Nephron (organoid): ENCODE results near the gene RTBDN.
A peak's percentile ranks its signal among the peaks of the same experiment; 100 is the strongest.

Source experiments
- H3K27ac Mint-ChIP-seq, 3 experiments: 2 replicates each; pipeline ENCODE4 v1.8.0; 2020; ENCODE audit warnings: mixed read lengths in 3 of 3, mild to moderate bottlenecking in 2 of 3, moderate library complexity in 1 of 3
- H3K27me3 Mint-ChIP-seq: 2 replicates; pipeline ENCODE4 v1.8.0; 2021; ENCODE audit warnings: low read depth, mild to moderate bottlenecking, moderate library complexity, mixed read lengths
- H3K36me3 Mint-ChIP-seq: 2 replicates; pipeline ENCODE4 v1.8.0; 2020; ENCODE audit warnings: low read depth, mixed read lengths
- H3K4me1 Mint-ChIP-seq: 2 replicates; pipeline ENCODE4 v1.8.0; 2020; ENCODE audit warnings: mixed read lengths
- H3K4me3 Mint-ChIP-seq, 3 experiments: 2 replicates each; pipeline ENCODE4 v1.8.0; 2020; ENCODE audit warnings: mild to moderate bottlenecking in 3 of 3, mixed read lengths in 3 of 3, moderate library complexity in 2 of 3
- H3K9me3 Mint-ChIP-seq: 2 replicates; pipeline ENCODE4 v1.8.0; 2020; ENCODE audit warnings: mixed read lengths
- CTCF ChIP-seq, 3 experiments: fragments of 200-600 bp; sonication (generic); IDR thresholded peaks; one replicate each; pipeline ENCODE4 v1.5.0; 2021; ENCODE audit warnings: antibody characterized with exemption in 3 of 3; ENCODE audit not compliant: unreplicated experiment in 3 of 3

Gene RTBDN

DNA sequence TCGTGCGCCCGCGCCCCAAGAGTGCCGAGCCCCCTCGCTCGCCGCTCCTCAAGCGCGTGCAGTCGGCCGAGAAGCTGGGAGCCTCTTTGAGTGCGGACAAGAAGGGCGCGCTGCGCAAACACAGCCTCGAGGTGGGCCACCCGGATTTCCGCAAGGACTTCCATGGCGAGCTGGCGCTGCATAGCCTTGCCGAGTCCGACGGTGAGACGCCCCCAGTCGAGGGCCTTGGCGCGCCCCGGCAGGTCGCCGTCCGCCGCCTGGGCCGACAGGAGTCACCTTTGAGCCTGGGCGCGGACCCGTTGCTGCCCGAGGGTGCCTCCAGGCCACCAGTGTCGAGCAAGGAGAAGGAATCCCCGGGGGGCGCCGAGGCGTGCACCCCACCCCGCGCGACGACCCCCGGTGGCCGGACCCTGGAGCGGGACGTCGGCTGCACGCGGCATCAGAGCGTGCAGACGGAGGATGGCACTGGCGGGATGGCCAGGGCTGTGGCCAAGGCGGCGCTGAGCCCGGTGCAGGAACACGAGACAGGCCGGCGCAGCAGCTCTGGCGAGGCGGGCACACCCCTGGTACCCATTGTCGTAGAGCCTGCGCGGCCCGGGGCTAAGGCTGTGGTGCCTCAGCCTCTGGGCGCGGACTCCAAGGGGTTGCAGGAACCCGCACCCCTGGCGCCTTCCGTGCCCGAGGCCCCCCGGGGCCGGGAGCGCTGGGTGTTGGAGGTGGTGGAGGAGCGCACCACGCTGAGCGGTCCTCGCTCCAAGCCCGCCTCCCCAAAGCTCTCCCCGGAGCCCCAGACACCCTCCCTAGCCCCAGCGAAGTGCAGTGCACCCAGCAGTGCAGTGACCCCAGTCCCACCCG is 39.7 kb upstream of the RTBDN start:
- Mint-ChIP-seq H3K4me1 (no peaks in the 10 kb centered on the region), H3K9me3 (no peaks in the 10 kb centered on the region), H3K27ac (no peak overlapping the region), H3K27me3 (peaks cover 5% of the 10 kb centered on the region), H3K4me3 (no peak overlapping the region), H3K36me3 (peaks cover 13% of the 10 kb centered on the region)
- no peak for TF ChIP-seq CTCF (IDR thresholded peaks at IDR 0.05; ENCODE audit: unreplicated experiment in 3 of 3)

DNA sequence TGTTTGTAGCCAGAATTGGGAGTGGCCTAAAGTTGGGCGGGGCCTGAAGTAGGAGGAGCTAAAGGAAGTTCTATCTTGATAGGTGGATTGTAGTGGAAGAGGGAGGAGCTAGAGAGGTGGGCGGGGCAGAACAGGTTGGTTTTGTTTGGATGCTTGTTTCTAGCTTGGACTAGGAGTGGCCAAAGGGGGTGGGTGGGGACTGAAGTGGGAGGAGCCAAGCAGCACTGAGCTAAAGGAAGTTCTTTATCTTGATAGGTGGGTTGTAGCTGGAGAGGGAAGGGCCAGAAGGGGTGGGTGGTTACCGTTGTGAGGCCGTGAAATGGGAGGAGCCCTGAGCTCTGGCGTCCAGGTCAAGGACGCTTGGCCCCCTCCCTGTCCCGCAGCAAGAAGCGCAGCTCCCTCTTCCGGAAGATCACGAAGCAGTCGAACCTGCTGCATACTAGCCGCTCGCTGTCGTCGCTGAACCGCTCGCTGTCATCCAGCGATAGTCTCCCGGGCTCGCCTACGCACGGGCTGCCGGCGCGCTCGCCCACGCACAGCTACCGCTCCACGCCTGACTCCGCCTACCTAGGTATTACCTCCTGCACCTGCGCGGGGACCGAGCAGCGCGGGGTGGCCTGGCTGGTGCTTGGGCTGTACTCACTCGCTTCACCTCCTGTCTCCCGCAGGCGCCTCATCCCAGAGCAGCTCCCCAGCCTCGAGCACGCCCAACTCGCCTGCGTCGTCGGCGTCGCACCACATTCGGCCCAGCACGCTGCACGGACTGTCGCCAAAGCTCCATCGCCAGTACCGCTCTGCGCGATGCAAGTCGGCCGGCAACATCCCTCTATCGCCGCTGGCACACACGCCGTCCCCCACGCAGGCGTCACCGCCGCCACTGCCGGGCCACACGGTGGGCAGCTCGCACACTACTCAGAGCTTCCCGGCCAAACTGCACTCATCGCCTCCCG is 38.8 kb upstream of the RTBDN start:
- Mint-ChIP-seq H3K27ac (no peak overlapping the region), H3K36me3 (peaks cover 13% of the 10 kb centered on the region), H3K4me1 (no peaks in the 10 kb centered on the region)

DNA sequence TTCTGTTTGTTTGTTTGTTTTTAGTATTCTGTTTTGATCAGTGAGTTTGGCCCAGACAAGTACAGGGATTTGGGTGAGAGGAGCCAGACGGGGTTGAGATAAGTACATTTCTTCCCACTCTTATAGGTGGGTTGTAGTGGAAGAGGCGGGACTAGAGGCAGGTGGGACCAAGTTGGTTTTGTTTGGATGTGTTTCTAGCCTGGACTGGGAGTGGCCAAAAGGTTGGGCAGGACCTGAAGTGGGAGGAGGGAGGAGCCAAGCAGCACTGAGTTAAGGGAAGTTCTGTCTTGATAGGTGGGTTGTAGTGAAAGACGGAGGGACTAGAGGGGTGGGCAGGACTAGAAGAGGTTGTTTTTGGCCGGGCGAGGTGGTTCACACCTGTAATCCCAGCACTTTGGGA is 37.9 kb upstream of the RTBDN start:
- peaks cover 13% of the 10 kb centered on the region for H3K36me3 Mint-ChIP-seq
- H3K9me3 Mint-ChIP-seq = no peaks in the 10 kb centered on the region
- no peak overlapping the region for H3K27ac Mint-ChIP-seq
- no peak overlapping the region for H3K4me3 Mint-ChIP-seq
- TF ChIP-seq CTCF (IDR thresholded peaks at IDR 0.05; ENCODE audit: unreplicated experiment in 3 of 3) = no peak
- peaks cover 4% of the 10 kb centered on the region for H3K27me3 Mint-ChIP-seq
- peaks cover under 1% of the 10 kb centered on the region for H3K4me1 Mint-ChIP-seq

More for the DNA sequence above, 38.8 kb upstream of the RTBDN start:
- H3K27me3 Mint-ChIP-seq = peaks cover 9% of the 10 kb centered on the region
- H3K4me3 Mint-ChIP-seq = no peak overlapping the region
- H3K9me3 Mint-ChIP-seq = no peaks in the 10 kb centered on the region
- TF ChIP-seq CTCF (IDR thresholded peaks at IDR 0.05; ENCODE audit: unreplicated experiment in 3 of 3) = no peak

DNA sequence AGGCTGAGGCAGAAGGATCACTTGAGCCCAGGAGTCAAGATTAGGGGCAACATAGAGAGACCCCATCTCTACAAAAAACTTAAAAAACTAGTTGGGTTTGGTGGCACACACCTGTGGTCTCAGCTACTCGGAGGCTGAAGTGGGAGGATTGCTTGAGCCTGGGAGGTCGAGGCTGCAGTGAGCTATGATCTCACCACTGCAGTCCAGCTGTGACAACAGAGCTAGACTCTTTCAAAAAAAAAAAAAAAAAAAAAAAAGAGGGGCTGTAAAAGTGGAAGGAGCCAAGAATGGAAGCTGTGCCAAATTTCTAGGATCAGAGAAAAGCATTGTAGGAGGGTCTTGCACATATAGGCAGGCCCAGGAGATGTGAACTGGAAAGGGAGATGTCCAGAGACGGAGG is 37.3 kb upstream of the RTBDN start:
- H3K27me3 Mint-ChIP-seq = peaks cover 4% of the 10 kb centered on the region
- peaks cover 13% of the 10 kb centered on the region for H3K36me3 Mint-ChIP-seq
- H3K4me1 Mint-ChIP-seq = peaks cover 4% of the 10 kb centered on the region
- H3K4me3 Mint-ChIP-seq = no peak overlapping the region
- H3K9me3 Mint-ChIP-seq = no peaks in the 10 kb centered on the region
- no peak for TF ChIP-seq CTCF (IDR thresholded peaks at IDR 0.05; ENCODE audit: unreplicated experiment in 3 of 3)
- no peak overlapping the region for H3K27ac Mint-ChIP-seq

DNA sequence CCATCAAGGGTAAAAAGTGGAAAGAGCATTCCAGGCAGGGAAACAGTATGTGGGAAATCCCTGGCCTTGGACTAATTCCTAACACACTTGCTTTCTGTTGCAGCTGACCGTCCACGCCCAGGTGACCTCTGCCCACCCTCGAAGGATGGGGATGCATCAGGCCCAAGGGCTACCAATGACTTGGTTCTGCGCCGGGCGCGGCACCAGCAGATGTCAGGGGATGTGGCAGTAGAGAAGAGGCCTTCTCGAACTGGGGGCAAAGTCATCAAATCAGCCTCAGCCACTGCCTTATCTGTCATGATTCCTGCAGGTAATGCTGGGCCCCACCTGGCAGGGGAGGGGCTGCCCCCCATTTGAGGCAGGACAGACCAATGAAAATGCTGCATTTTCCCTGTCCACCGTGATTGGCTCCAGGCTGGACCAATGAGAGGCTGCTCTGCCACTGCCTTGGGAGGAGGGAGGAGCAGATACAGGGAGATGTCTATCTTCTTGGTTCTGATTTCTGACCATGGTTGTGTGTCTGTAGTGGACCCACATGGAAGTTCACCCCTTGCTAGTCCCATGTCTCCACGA is 34.2 kb upstream of the RTBDN start:
- peaks cover 4% of the 10 kb centered on the region for H3K4me1 Mint-ChIP-seq
- H3K27ac Mint-ChIP-seq = no peak overlapping the region
- H3K36me3 Mint-ChIP-seq = peaks cover 13% of the 10 kb centered on the region
- peaks cover 11% of the 10 kb centered on the region for H3K27me3 Mint-ChIP-seq
- no peaks in the 10 kb centered on the region for H3K9me3 Mint-ChIP-seq
- H3K4me3 Mint-ChIP-seq = peak overlapping the region in 2 of 3 experiments; percentile 41 to 55
- no peak for TF ChIP-seq CTCF (IDR thresholded peaks at IDR 0.05; ENCODE audit: unreplicated experiment in 3 of 3)
